B cell (primary cell): Measurements from ENCODE around the gene MLNR. TPM values are rescaled to one million over a fixed set of nuclear protein-coding genes. Genes with fewer than 3 reads are reported as not detected.

Experiments used
- ATAC-seq: fragments of 200-7000 bp; cut with Tn5 transposase; one replicate; pipeline ENCODE4 v1.10.0; 2021; ENCODE audit warnings: low read depth, mild to moderate bottlenecking, moderate number of reproducible peaks, moderate library complexity
- CTCF ChIA-PET: fragments of 350-600 bp; sonication (Branson Sonifier 250); formaldehyde crosslinking; loops from one replicate; lab custom pipeline; 2021; ENCODE audit warnings: antibody characterized with exemption, inconsistent platforms; lab: Charles Lee
- POLR2A ChIA-PET: fragments of 350-600 bp; sonication (Branson Sonifier 250); formaldehyde crosslinking; loops from one replicate; lab custom pipeline; 2021; ENCODE audit warnings: antibody characterized with exemption; lab: Charles Lee
- DNase-seq: peaks from one replicate; pipeline ENCODE4 v3.0.0; 2013
- H2AFZ ChIP-seq: 2 replicates; pipeline ENCODE4 v1.6.1; 2012; ENCODE audit warnings: mild to moderate bottlenecking, low read depth, low read length; ENCODE audit not compliant: insufficient read depth, poor library complexity, severe bottlenecking
- H3K27ac ChIP-seq, 2 donors: 1 replicate in 1 of 2; 2 replicates in 1 of 2; pipeline ENCODE4 v1.5.1; 2012 to 2013; ENCODE audit warnings: low read length in 2 of 2, mild to moderate bottlenecking in 2 of 2, moderate library complexity in 1 of 2
- H3K27me3 ChIP-seq, 4 experiments: fragments of 200-600 bp in 1 of 4; sonication (generic) in 1 of 4; replicated peaks in 1 of 4; 1 replicate in 2 of 4; 2 replicates in 2 of 4; pipeline versions ENCODE4 v1.6.1 to v1.7.0; 2013 to 2016; ENCODE audit warnings: low read length in 3 of 4, mild to moderate bottlenecking in 2 of 4, mixed read lengths in 1 of 4, moderate library complexity in 1 of 4; ENCODE audit not compliant: insufficient read depth in 4 of 4, control insufficient read depth in 3 of 4; ENCODE audit errors: control extremely low read depth in 1 of 4
- H3K36me3 ChIP-seq, 2 experiments: replicated peaks in 1 of 2; 1 replicate in 1 of 2; 2 replicates in 1 of 2; pipeline versions ENCODE4 v1.6.1 to v1.7.1; 2013; ENCODE audit warnings: low read length in 1 of 2; ENCODE audit not compliant: insufficient read depth in 2 of 2, control insufficient read depth in 1 of 2; ENCODE audit errors: control extremely low read depth in 1 of 2, extremely low read depth in 1 of 2
- H3K4me1 ChIP-seq, 2 donors: fragments of 200-600 bp in 1 of 2; sonication (generic) in 1 of 2; 1 replicate in 1 of 2; 2 replicates in 1 of 2; pipeline versions ENCODE4 v1.5.1 to v1.6.1; 2013 to 2017; ENCODE audit warnings: low read length in 2 of 2; ENCODE audit not compliant: control insufficient read depth in 2 of 2, insufficient read depth in 2 of 2
- H3K4me2 ChIP-seq: replicated peaks from 2 replicates; pipeline ENCODE3; 2012; ENCODE audit warnings: mild to moderate bottlenecking, low read depth, low read length; ENCODE audit not compliant: poor library complexity, severe bottlenecking
- H3K4me3 ChIP-seq, 5 experiments: fragments of 200-600 bp in 1 of 5; sonication (generic) in 1 of 5; 1 replicate in 3 of 5; 2 replicates in 2 of 5; pipeline versions ENCODE4 v1.5.1 to v1.7.0; 2011 to 2016; ENCODE audit warnings: low read length in 4 of 5, mild to moderate bottlenecking in 4 of 5, low read depth in 2 of 5, control low read depth in 1 of 5, moderate library complexity in 1 of 5; ENCODE audit not compliant: insufficient read depth in 1 of 5; ENCODE audit errors: control extremely low read depth in 1 of 5, extremely low read depth in 1 of 5
- H3K79me2 ChIP-seq: fragments of 200-600 bp; sonication (generic); one replicate; pipeline ENCODE4 v1.6.0; 2016; ENCODE audit warnings: low read length; ENCODE audit not compliant: control insufficient read depth, insufficient read depth
- H3K9ac ChIP-seq: fragments of 200-600 bp; sonication (generic); 2 replicates; pipeline ENCODE4 v1.6.1; 2017; ENCODE audit warnings: mild to moderate bottlenecking, low read length, moderate library complexity
- H3K9me3 ChIP-seq, 3 donors: one replicate each; pipeline versions ENCODE4 v1.6.1 to v1.7.1; 2013; ENCODE audit warnings: low read length in 2 of 3; ENCODE audit not compliant: control insufficient read depth in 2 of 3, insufficient read depth in 1 of 3; ENCODE audit errors: control extremely low read depth in 1 of 3
- H4K20me1 ChIP-seq: 2 replicates; pipeline ENCODE4 v1.6.0; 2012; ENCODE audit warnings: mild to moderate bottlenecking, low read length; ENCODE audit not compliant: insufficient read depth, control insufficient read depth, poor library complexity, severe bottlenecking
- H3K27ac Mint-ChIP-seq: one replicate; pipeline ENCODE4 v1.8.0; 2021; ENCODE audit warnings: mixed read lengths
- H3K27me3 Mint-ChIP-seq: one replicate; pipeline ENCODE4 v1.8.0; 2021; ENCODE audit warnings: mixed read lengths
- H3K4me1 Mint-ChIP-seq: one replicate; pipeline ENCODE4 v1.8.0; 2021; ENCODE audit warnings: mixed read lengths
- H3K4me3 Mint-ChIP-seq: one replicate; pipeline ENCODE4 v1.8.0; 2021; ENCODE audit warnings: mixed read lengths
- H3K9me3 Mint-ChIP-seq: one replicate; pipeline ENCODE4 v1.8.0; 2022; ENCODE audit warnings: mixed read lengths; ENCODE audit not compliant: insufficient read depth
- CTCF ChIP-seq: fragments of 200-600 bp; IDR thresholded peaks from one replicate; pipeline ENCODE4 v1.8.0; 2022; ENCODE audit warnings: antibody characterized with exemption, mild to moderate bottlenecking
- EZH2 ChIP-seq: IDR thresholded peaks from 2 replicates; pipeline ENCODE4 v1.6.1; 2012; ENCODE audit warnings: borderline replicate concordance, low read depth, mild to moderate bottlenecking, moderate library complexity, low read length; ENCODE audit not compliant: insufficient read depth, poor library complexity, severe bottlenecking
- WGBS: methylation state at CpG from one replicate; pipeline ENCODE4 v1.1.5; 2013; ENCODE audit warnings: missing lambda C conversion rate; ENCODE audit not compliant: insufficient coverage; 5-methylcytosine and 5-hydroxymethylcytosine counted together
- intact Hi-C: fragments of 100-400 bp; cut with micrococcal nuclease; formaldehyde crosslinking; loops from one replicate; pipeline ENCODE4 v1.10.0; 2022
- polyA plus RNA-seq: library from polyadenylated mRNA; depleted of rRNA; stranded (reverse); fragments of >200 nt; gene quantifications from 2 replicates; pipeline ENCODE4 v1.2.3, GENCODE V29; 2012
- total RNA-seq, 2 donors: library from RNA; stranded (reverse); fragments of 120-200 nt in 1 of 2; gene quantifications; 1 replicate in 1 of 2; 2 replicates in 1 of 2; pipeline versions ENCODE4 v1.2.3 to v1.2.4, GENCODE V29; 2013 to 2022

Gene MLNR
- total and polyA plus RNA-seq, 2 donors (not counting 1 experiment from before 2014, with no cell fraction given): not detected

DNA sequence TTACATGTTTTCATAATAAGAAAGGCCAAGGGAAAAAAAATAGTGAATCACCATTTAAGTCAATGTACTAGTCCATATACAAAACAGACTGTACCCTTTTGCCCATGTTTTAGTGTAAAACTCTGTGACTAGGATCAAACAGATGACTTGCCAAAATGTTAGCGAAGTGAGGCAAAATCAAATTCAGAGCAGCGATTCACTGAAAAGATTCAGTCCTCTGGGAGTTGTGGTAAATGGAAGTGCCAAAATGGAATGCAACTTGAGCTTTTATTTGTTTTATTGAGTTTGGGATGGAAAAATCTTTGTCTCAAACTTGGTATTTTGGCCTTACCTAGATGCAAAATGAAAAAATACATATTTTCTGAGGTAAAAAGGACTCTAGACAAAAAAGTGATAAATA is 36.7 kb downstream of the MLNR start:
- H3K79me2 ChIP-seq: no peaks in the 10 kb centered on the region
- ChIA-PET CTCF (interaction anchor here (1.0 to 1.9 kb wide), 2 partner anchors 8 to 24 kb away, joined by 3 to 7 read pairs; no protein-coding TSS in a partner anchor), POLR2A (interaction anchor here (0.6 to 2.1 kb wide), 2 partner anchors 9 to 15 kb away, joined by 3 to 7 read pairs; partner anchors contain the start of gene CDADC1)
- H3K4me3 ChIP-seq: no peak overlapping the region
- H3K4me3 Mint-ChIP-seq: peak overlapping the region; percentile 38
- ATAC-seq (no peak), DNase-seq (no peak)
- no peaks in the 10 kb centered on the region for H3K9me3 Mint-ChIP-seq
- H3K27me3 Mint-ChIP-seq: no peaks in the 10 kb centered on the region
- peaks cover 9 to 23% of the 10 kb centered on the region in 2 experiments for H3K36me3 ChIP-seq
- no peak overlapping the region for H3K27ac ChIP-seq
- no peaks in the 10 kb centered on the region for H4K20me1 ChIP-seq
- no peak for TF ChIP-seq EZH2
- no peak for TF ChIP-seq CTCF
- peaks cover 0 to 7% of the 10 kb centered on the region in 2 donors for H3K4me1 ChIP-seq
- no peaks in the 10 kb centered on the region for H3K9me3 ChIP-seq
- 57% methylated on average over 2 of the region's 2 CpGs for WGBS
- intact Hi-C loops: no loop called here
- no peak overlapping the region for H2AFZ ChIP-seq
- H3K9ac ChIP-seq: no peak overlapping the region
- no peaks in the 10 kb centered on the region for H3K27me3 ChIP-seq
- H3K4me2 ChIP-seq: no peak overlapping the region
- no peak overlapping the region for H3K27ac Mint-ChIP-seq
- H3K4me1 Mint-ChIP-seq: peaks cover 15% of the 10 kb centered on the region

DNA sequence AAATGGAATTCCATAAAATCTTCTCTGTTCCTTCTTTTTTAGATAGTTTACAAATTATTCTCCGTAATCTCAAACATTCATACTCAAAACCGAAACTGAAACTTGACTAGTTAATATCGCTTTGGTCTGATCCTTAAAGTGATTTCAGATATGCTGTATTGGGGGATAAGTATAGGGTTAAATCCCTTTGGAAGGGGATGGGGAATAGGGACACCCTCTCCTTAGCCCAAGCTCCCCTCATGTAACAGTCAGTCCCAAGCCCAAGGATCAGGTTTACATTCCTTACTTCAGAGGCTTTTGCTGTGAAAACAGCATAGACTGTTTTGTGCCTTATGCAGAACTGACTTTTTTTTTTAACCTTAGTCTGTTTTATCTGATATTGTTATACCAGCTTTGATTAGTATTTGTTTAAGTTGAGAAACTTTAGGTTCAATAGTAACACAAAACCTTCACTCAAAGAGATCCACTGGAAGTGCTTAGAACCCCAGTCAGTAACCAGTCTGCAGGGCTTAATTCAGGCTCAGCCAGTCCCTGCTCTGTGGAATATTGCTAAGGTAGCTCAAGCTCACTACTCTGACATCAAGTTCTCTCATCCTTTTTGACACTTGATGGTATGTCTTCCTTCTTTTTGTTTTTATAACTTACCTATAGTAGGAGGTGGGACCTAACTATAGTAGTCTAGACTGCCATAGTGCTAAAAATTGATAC is 38.1 kb downstream of the MLNR start:
- H3K9me3 Mint-ChIP-seq: no peaks in the 10 kb centered on the region
- ChIA-PET CTCF (interaction anchor here (0.6 to 1.9 kb wide), 4 partner anchors 20 to 569 kb away, joined by 3 to 7 read pairs (median 6); no protein-coding TSS in a partner anchor), POLR2A (interaction anchor here (2.1 kb wide), 1 partner anchor 10 kb away, joined by 7 read pairs; the partner anchor contains the start of gene CDADC1)
- Histone ChIP-seq H3K4me3 (peak overlapping the region in 4 of 5 experiments; percentile 38 to 69 (median 50)), H2AFZ (peak overlapping the region; percentile 76), H3K4me1 (peaks cover 0 to 7% of the 10 kb centered on the region in 2 donors), H3K4me2 (peak overlapping the region; percentile 79), H3K9ac (peak overlapping the region; percentile 69), H3K27ac (peak overlapping the region; percentile 13 to 65), H3K27me3 (no peaks in the 10 kb centered on the region), H3K36me3 (peaks cover 9 to 23% of the 10 kb centered on the region in 2 experiments), H4K20me1 (no peaks in the 10 kb centered on the region), H3K9me3 (no peaks in the 10 kb centered on the region), H3K79me2 (no peaks in the 10 kb centered on the region)
- DNase-seq (peak; percentile 41), ATAC-seq (peak; percentile 31)
- peak overlapping the region; percentile 88 for H3K4me3 Mint-ChIP-seq
- TF ChIP-seq CTCF (no peak), EZH2 (no peak)
- H3K27ac Mint-ChIP-seq: peak overlapping the region; percentile 32
- no CpG with 5 or more reads among the region's 3 CpGs for WGBS
- intact Hi-C loops: loop anchor here (1.0 kb wide), 1 partner anchor 11 kb away; the partner anchor contains the start of gene CDADC1
- H3K4me1 Mint-ChIP-seq: peaks cover 15% of the 10 kb centered on the region
- no peaks in the 10 kb centered on the region for H3K27me3 Mint-ChIP-seq
